Cardiac muscle cell (in vitro differentiated cells and primary cell): ENCODE results near the gene EPB41L2. TPM values are rescaled to one million over a fixed set of nuclear protein-coding genes. Genes with fewer than 3 reads are reported as not detected.

Experiments
- DNase-seq, 2 donors: peaks; one replicate each; pipeline versions ENCODE4 v3.0.0 to v3.0.0-alpha.2; 2010 to 2017; ENCODE audit warnings: low read depth in 1 of 2, low spot score in 1 of 2
- H3K27ac ChIP-seq: fragments of 200-600 bp; sonication (generic); 2 replicates; pipeline ENCODE4 v1.5.1; 2016
- H3K27me3 ChIP-seq: fragments of 200-600 bp; sonication (generic); 2 replicates; pipeline ENCODE4 v1.6.0; 2016; ENCODE audit warnings: control low read depth
- H3K36me3 ChIP-seq: fragments of 200-600 bp; sonication (generic); 2 replicates; pipeline ENCODE4 v1.5.1; 2016; ENCODE audit warnings: control low read depth
- H3K4me1 ChIP-seq: fragments of 200-600 bp; sonication (generic); 2 replicates; pipeline ENCODE4 v1.8.1; 2017; ENCODE audit warnings: low read depth, mild to moderate bottlenecking, mixed run types
- H3K4me3 ChIP-seq: fragments of 200-600 bp; sonication (generic); 2 replicates; pipeline ENCODE4 v1.5.1; 2016; ENCODE audit warnings: mild to moderate bottlenecking
- H3K9me3 ChIP-seq: fragments of 200-600 bp; sonication (generic); 2 replicates; pipeline ENCODE4 v1.5.1; 2017; ENCODE audit warnings: low read depth, mild to moderate bottlenecking, control low read depth
- polyA plus RNA-seq: library from polyadenylated mRNA; unstranded; fragments of >200 nt; fragmentation: Nextera tagmentation; extraction: Ambion mirVana; gene quantifications from 2 replicates; pipeline ENCODE4 v1.2.1, GENCODE V29; 2016
- total RNA-seq: library from RNA; depleted of rRNA; stranded (reverse); fragments of >200 nt; gene quantifications from 2 replicates; pipeline ENCODE4 v1.2.3, GENCODE V29; 2016
- TF ChIP-seq, protein P1 (sequence below): IDR thresholded peaks from 2 replicates; pipeline ENCODE4 v1.5.1; 2012; ENCODE audit warnings: low read depth, mild to moderate bottlenecking, low read length

Gene EPB41L2
- total and polyA plus RNA-seq, 2 experiments from 2014 or later, result 11.0 to 24.0 TPM

DNA sequence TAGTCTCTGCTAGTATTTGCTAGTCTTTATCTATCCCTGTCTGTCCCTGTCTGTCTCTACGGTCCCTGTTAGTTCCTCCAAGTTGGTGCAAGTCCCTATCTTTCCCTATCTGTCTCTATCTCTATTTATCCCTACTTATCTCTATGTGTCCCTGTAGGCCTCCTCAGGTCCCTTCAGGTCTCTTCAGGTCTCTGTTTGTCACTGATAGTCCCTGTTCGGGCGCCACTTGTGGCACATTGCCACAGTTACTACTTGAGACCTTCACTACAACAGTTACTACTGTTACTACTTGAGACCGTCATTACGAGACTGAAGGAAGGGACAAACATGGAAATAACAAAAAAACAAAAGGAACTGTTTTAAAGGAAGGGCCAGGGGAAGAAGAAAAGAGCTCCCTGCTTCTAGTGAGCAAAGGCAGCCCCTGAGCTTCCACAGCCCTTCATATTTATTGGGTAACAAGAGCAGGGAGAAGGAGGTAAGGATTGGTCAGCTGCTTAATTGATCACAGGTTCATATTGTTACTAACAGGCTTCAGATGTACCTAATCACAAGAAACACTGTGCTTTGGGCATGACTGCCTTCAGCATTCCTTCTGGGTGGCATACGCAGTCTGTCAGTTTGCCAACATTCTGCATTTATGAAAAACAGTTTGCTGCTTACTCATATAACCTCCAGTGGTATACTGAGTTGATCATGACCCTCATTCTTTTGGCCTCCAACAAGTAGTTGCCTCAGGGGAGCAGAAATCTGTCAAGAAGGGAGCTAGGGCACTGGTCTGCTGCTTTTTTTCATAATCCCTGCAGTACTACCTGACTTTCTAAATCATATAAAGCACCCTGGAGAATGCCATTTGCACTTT, 8.4 kb downstream of the EPB41L2 start:
- no peak for DNase-seq
- Histone ChIP-seq H3K27ac (no peak overlapping the region), H3K9me3 (peaks cover 2% of the 10 kb centered on the region), H3K4me1 (no peaks in the 10 kb centered on the region), H3K27me3 (no peaks in the 10 kb centered on the region), H3K36me3 (no peaks in the 10 kb centered on the region), H3K4me3 (no peak overlapping the region)
- TF ChIP-seq, protein P1, sequence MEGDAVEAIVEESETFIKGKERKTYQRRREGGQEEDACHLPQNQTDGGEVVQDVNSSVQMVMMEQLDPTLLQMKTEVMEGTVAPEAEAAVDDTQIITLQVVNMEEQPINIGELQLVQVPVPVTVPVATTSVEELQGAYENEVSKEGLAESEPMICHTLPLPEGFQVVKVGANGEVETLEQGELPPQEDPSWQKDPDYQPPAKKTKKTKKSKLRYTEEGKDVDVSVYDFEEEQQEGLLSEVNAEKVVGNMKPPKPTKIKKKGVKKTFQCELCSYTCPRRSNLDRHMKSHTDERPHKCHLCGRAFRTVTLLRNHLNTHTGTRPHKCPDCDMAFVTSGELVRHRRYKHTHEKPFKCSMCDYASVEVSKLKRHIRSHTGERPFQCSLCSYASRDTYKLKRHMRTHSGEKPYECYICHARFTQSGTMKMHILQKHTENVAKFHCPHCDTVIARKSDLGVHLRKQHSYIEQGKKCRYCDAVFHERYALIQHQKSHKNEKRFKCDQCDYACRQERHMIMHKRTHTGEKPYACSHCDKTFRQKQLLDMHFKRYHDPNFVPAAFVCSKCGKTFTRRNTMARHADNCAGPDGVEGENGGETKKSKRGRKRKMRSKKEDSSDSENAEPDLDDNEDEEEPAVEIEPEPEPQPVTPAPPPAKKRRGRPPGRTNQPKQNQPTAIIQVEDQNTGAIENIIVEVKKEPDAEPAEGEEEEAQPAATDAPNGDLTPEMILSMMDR, result no peak

DNA sequence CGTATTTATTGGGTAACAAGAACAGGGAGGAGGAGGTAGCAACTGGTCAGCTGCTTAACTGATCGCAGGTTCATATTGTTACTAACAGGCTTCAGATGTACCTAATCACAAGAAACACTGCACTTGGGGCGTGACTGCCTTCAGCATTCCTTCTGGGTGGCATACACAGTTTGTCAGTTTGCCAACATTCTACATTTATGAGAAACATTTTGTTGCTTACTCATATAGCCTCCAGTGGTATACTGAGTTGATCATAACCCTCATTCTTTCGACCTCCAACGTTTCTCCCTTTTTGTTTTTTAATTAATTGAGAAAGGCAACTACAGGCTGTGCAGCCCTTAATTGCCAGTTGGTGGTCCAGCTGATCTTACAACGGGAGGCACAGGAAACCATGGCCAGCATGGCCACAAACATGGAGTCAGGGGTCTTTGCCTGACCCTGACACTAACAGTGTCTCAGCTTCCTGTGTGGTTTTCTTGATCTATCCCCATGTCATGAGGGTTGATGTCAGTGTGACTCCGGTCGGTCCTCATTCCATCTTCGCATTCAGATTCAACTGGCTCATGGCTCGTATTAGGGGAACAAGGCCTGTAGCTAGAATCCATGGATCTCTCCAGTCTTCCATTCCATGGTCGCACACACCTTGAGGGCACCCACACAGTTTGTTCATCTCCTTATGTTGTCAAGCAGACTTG, 9.4 kb downstream of the EPB41L2 start:
- H3K27me3 ChIP-seq, result no peaks in the 10 kb centered on the region
- no peak overlapping the region for H3K27ac ChIP-seq
- no peak for DNase-seq
- H3K4me1 ChIP-seq, result no peaks in the 10 kb centered on the region
- TF ChIP-seq, protein P1, result no peak
- H3K4me3 ChIP-seq, result no peak overlapping the region
- H3K36me3 ChIP-seq, result no peaks in the 10 kb centered on the region
- H3K9me3 ChIP-seq, result peaks cover 2% of the 10 kb centered on the region

DNA sequence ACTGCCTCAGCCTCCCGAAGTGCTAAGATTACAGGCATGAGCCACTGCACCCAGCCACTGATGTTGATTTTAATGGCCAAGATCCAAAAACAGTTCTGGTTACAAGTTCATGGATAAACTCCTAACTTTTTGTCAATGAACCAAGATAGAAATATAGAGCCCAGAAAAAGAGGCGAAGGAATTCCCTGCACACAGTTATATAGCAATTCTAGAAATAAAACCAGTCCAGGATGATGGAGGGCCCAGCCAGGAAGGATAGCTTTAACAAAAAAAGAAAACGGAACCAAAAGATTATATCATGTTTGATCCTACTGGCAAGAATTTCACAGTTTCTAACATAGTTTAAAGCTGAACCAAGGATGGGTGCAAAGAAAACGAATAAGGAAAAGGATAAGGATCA, 10.9 kb downstream of the EPB41L2 start:
- H3K9me3 ChIP-seq, result peaks cover 2% of the 10 kb centered on the region
- no peak overlapping the region for H3K4me3 ChIP-seq
- TF ChIP-seq, protein P1, result no peak

DNA sequence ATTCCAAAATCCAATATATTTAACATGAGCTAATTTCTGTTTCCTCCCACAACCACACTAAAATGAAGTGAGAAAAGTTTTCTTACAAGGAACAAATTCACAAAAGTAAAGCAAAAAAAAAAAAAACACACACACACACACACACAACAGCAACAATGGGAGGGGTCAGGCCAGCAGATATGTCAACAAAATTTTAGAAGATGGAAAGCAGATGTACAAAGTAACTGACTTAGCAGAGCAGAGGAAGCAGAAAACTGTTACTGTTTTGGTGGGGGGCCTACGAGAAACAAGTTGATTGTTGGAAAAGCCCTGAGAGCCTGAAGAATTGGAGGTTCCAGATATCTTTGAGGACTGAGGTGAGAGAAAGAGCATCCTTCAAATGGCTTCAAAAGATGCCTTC, 11.7 kb downstream of the EPB41L2 start:
- TF ChIP-seq, protein P1, result no peak

More for the DNA sequence above, 10.9 kb downstream of the EPB41L2 start:
- H3K4me1 ChIP-seq, result no peaks in the 10 kb centered on the region
- no peak for DNase-seq
- H3K27ac ChIP-seq, result no peak overlapping the region
- no peaks in the 10 kb centered on the region for H3K27me3 ChIP-seq
- H3K36me3 ChIP-seq, result no peaks in the 10 kb centered on the region

DNA sequence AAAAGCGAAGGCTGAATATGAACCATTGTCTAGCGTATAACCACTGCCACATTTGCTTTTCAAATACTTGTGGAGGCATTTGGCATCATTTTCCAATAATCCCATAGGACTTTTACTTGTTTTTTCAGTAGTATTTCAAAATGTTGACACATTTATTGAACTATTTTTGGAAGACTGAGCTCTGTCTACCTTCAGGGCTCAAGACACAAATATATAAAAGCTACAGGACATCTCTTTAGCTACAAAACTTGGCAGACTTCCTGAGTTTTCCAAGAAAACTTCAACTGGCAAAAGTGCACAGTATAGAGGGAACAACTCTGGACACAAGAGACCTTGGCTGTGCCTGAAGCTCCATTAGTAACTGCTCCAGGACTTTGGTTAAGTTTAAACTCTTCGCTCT, 13.4 kb downstream of the EPB41L2 start:
- Histone ChIP-seq H3K4me1 (no peaks in the 10 kb centered on the region), H3K27ac (no peak overlapping the region), H3K36me3 (no peaks in the 10 kb centered on the region), H3K27me3 (no peaks in the 10 kb centered on the region), H3K4me3 (no peak overlapping the region), H3K9me3 (peaks cover 2% of the 10 kb centered on the region)
- DNase-seq, result no peak
- TF ChIP-seq, protein P1, result no peak

More for the DNA sequence above, 11.7 kb downstream of the EPB41L2 start:
- DNase-seq, result no peak
- Histone ChIP-seq H3K4me1 (no peaks in the 10 kb centered on the region), H3K27ac (no peak overlapping the region), H3K4me3 (no peak overlapping the region), H3K9me3 (peaks cover 2% of the 10 kb centered on the region), H3K36me3 (no peaks in the 10 kb centered on the region), H3K27me3 (no peaks in the 10 kb centered on the region)
